Mesenchymal stem cell (in vitro differentiated cells and primary cell): Measurements from ENCODE around the gene MRFAP1L1.
A peak's percentile ranks its signal among the peaks of the same experiment; 100 is the strongest.

Experiments
- DNase-seq: peaks from one replicate; pipeline ENCODE4 v3.0.0-alpha.2; 2013
- H2AFZ ChIP-seq: one replicate; pipeline ENCODE4 v1.6.1; 2013; ENCODE audit warnings: low read depth, mild to moderate bottlenecking, control low read depth, inconsistent platforms, low read length, moderate library complexity
- H2AK5ac ChIP-seq: 2 replicates; pipeline ENCODE4 v1.6.1; 2013; ENCODE audit warnings: low read length, moderate library complexity, mild to moderate bottlenecking, inconsistent platforms; ENCODE audit not compliant: severe bottlenecking
- H2BK120ac ChIP-seq: one replicate; pipeline ENCODE4 v1.6.1; 2013; ENCODE audit warnings: low read depth, mild to moderate bottlenecking, inconsistent platforms, low read length, moderate library complexity
- H2BK12ac ChIP-seq, 2 experiments: one replicate each; pipeline ENCODE4 v1.6.1; 2013; ENCODE audit warnings: inconsistent platforms in 2 of 2, low read length in 2 of 2, mild to moderate bottlenecking in 2 of 2, moderate library complexity in 2 of 2, control low read depth in 1 of 2
- H2BK15ac ChIP-seq: one replicate; pipeline ENCODE4 v1.6.1; 2013; ENCODE audit warnings: mild to moderate bottlenecking, low read depth, inconsistent platforms; ENCODE audit not compliant: poor library complexity, severe bottlenecking
- H2BK5ac ChIP-seq: 2 replicates; pipeline ENCODE4 v1.6.1; 2013; ENCODE audit warnings: low read depth, mild to moderate bottlenecking, low read length, control low read depth, inconsistent platforms; ENCODE audit not compliant: poor library complexity, severe bottlenecking
- H3K14ac ChIP-seq, 2 experiments: one replicate each; pipeline ENCODE4 v1.6.1; 2013; ENCODE audit warnings: inconsistent platforms in 2 of 2, low read length in 2 of 2, control low read depth in 1 of 2, mild to moderate bottlenecking in 1 of 2, moderate library complexity in 1 of 2
- H3K18ac ChIP-seq, 2 experiments: one replicate each; pipeline ENCODE4 v1.6.1; 2013; ENCODE audit warnings: inconsistent platforms in 2 of 2, low read length in 2 of 2, control low read depth in 1 of 2, low read depth in 1 of 2, mild to moderate bottlenecking in 1 of 2
- H3K23ac ChIP-seq, 2 experiments: one replicate each; pipeline ENCODE4 v1.6.1; 2013; ENCODE audit warnings: inconsistent platforms in 2 of 2, low read length in 2 of 2, mild to moderate bottlenecking in 2 of 2, moderate library complexity in 2 of 2, control low read depth in 1 of 2
- H3K27ac ChIP-seq: 2 replicates; pipeline ENCODE4 v1.5.1; 2013; ENCODE audit warnings: mild to moderate bottlenecking, moderate library complexity, low read length, control low read depth, inconsistent platforms; ENCODE audit not compliant: poor library complexity, severe bottlenecking
- H3K27me3 ChIP-seq, 2 experiments: 2 replicates each; pipeline versions ENCODE4 v1.6.1 to v1.7.0; 2013; ENCODE audit warnings: low read length in 2 of 2, mild to moderate bottlenecking in 2 of 2, moderate library complexity in 2 of 2, control low read depth in 1 of 2, inconsistent platforms in 1 of 2; ENCODE audit not compliant: control insufficient read depth in 1 of 2, insufficient read depth in 1 of 2
- H3K36me3 ChIP-seq, 2 experiments: 2 replicates each; pipeline versions ENCODE4 v1.6.1 to v1.7.0; 2013; ENCODE audit warnings: low read length in 2 of 2, control low read depth in 1 of 2, inconsistent platforms in 1 of 2, low read depth in 1 of 2, mild to moderate bottlenecking in 1 of 2; ENCODE audit not compliant: insufficient read depth in 2 of 2, control insufficient read depth in 1 of 2
- H3K4ac ChIP-seq, 2 experiments: one replicate each; pipeline ENCODE4 v1.6.1; 2013; ENCODE audit warnings: inconsistent platforms in 2 of 2, low read length in 2 of 2, mild to moderate bottlenecking in 2 of 2, moderate library complexity in 2 of 2, control low read depth in 1 of 2, low read depth in 1 of 2
- H3K4me1 ChIP-seq: 2 replicates; pipeline ENCODE4 v1.6.1; 2013; ENCODE audit warnings: low read depth, low read length, control low read depth; ENCODE audit not compliant: control insufficient read depth, insufficient read depth
- H3K4me2 ChIP-seq: 2 replicates; pipeline ENCODE4 v1.6.1; 2013; ENCODE audit warnings: low read length, mild to moderate bottlenecking, inconsistent platforms; ENCODE audit not compliant: poor library complexity, severe bottlenecking
- H3K4me3 ChIP-seq, 2 experiments: 2 replicates each; pipeline versions ENCODE4 v1.5.1 to v1.7.0; 2013; ENCODE audit warnings: low read length in 2 of 2, mild to moderate bottlenecking in 2 of 2, control low read depth in 1 of 2, low read depth in 1 of 2; ENCODE audit not compliant: insufficient read depth in 1 of 2
- H3K79me1 ChIP-seq: replicated peaks from 2 replicates; pipeline ENCODE4 v1.6.1; 2013; ENCODE audit warnings: mild to moderate bottlenecking, control low read depth, low read length, inconsistent platforms; ENCODE audit not compliant: poor library complexity, severe bottlenecking
- H3K9ac ChIP-seq: 2 replicates; pipeline ENCODE4 v1.7.0; 2013; ENCODE audit warnings: mild to moderate bottlenecking, low read length, moderate library complexity
- H3K9me3 ChIP-seq: 2 replicates; pipeline ENCODE4 v1.7.0; 2013; ENCODE audit warnings: mild to moderate bottlenecking, low read length; ENCODE audit not compliant: control insufficient read depth
- H4K8ac ChIP-seq: one replicate; pipeline ENCODE4 v1.6.1; 2013; ENCODE audit warnings: inconsistent platforms, mild to moderate bottlenecking, low read length, moderate library complexity
- H4K91ac ChIP-seq: one replicate; pipeline ENCODE4 v1.6.1; 2013; ENCODE audit warnings: mild to moderate bottlenecking, low read length, inconsistent platforms
- WGBS: methylation state at CpG from one replicate; pipeline ENCODE4 v1.1.7; 2013; ENCODE audit warnings: mixed read lengths; 5-methylcytosine and 5-hydroxymethylcytosine counted together

The MRFAP1L1 gene

GRCh38 chr4:6730603-6731317 is 21.1 kb upstream of the MRFAP1L1 start:
- Histone ChIP-seq H2BK120ac (peak overlapping the region; percentile 13), H3K27me3 (no peaks in the 10 kb centered on the region), H4K91ac (no peak overlapping the region), H2BK5ac (no peak overlapping the region), H3K4me3 (peak overlapping the region in 1 of 2 experiments; percentile 34), H3K4me2 (no peak overlapping the region), H2BK12ac (peak overlapping the region; percentile 59 to 70), H3K79me1 (no peaks in the 10 kb centered on the region), H3K14ac (no peak overlapping the region), H2BK15ac (no peak overlapping the region), H3K36me3 (no peaks in the 10 kb centered on the region), H3K4ac (peak overlapping the region; percentile 20 to 35), H3K27ac (no peak overlapping the region), H2AK5ac (peak overlapping the region; percentile 66), H2AFZ (no peak overlapping the region), H4K8ac (peak overlapping the region; percentile 52), H3K4me1 (peaks cover 26% of the 10 kb centered on the region), H3K18ac (no peak overlapping the region), H3K9me3 (no peaks in the 10 kb centered on the region), H3K23ac (no peak overlapping the region), H3K9ac (peak overlapping the region; percentile 82)
- 88% methylated on average over 20 of the region's 20 CpGs for WGBS
- DNase-seq: no peak

GRCh38 chr4:6728320-6729029 is 18.8 kb upstream of the MRFAP1L1 start:
- no peaks in the 10 kb centered on the region for H3K79me1 ChIP-seq

GRCh38 chr4:6727943-6728250 is 18.2 kb upstream of the MRFAP1L1 start:
- 14% methylated on average over 3 of the region's 3 CpGs for WGBS
- no peaks in the 10 kb centered on the region for H3K79me1 ChIP-seq
- no peak overlapping the region for H3K23ac ChIP-seq
- no peak overlapping the region for H3K4ac ChIP-seq
- H3K4me3 ChIP-seq: no peak overlapping the region
- H4K8ac ChIP-seq: no peak overlapping the region
- no peak overlapping the region for H2BK15ac ChIP-seq
- no peak overlapping the region for H2AK5ac ChIP-seq
- peak; percentile 59 for DNase-seq
- H3K9me3 ChIP-seq: no peaks in the 10 kb centered on the region
- no peaks in the 10 kb centered on the region for H3K27me3 ChIP-seq
- no peak overlapping the region for H3K27ac ChIP-seq
- no peak overlapping the region for H3K4me2 ChIP-seq
- no peak overlapping the region for H3K9ac ChIP-seq
- no peak overlapping the region for H2BK120ac ChIP-seq
- peaks cover 33% of the 10 kb centered on the region for H3K4me1 ChIP-seq
- H2AFZ ChIP-seq: no peak overlapping the region
- H4K91ac ChIP-seq: no peak overlapping the region
- H2BK12ac ChIP-seq: peak overlapping the region in 1 of 2 experiments; percentile 76
- no peak overlapping the region for H3K14ac ChIP-seq
- H3K18ac ChIP-seq: peak overlapping the region in 1 of 2 experiments; percentile 40
- no peaks in the 10 kb centered on the region for H3K36me3 ChIP-seq
- H2BK5ac ChIP-seq: no peak overlapping the region

More at GRCh38 chr4:6728320-6729029, 18.8 kb upstream of the MRFAP1L1 start:
- H4K91ac ChIP-seq: peak overlapping the region; percentile 5
- H2BK15ac ChIP-seq: peak overlapping the region; percentile 85
- no peak for DNase-seq
- no peak overlapping the region for H3K27ac ChIP-seq
- H4K8ac ChIP-seq: no peak overlapping the region
- H2BK5ac ChIP-seq: no peak overlapping the region
- no peak overlapping the region for H3K4me2 ChIP-seq
- H3K4ac ChIP-seq: no peak overlapping the region
- H3K36me3 ChIP-seq: no peaks in the 10 kb centered on the region
- H3K23ac ChIP-seq: no peak overlapping the region
- H3K14ac ChIP-seq: no peak overlapping the region
- no peak overlapping the region for H3K9ac ChIP-seq
- H3K27me3 ChIP-seq: no peaks in the 10 kb centered on the region
- peaks cover 39% of the 10 kb centered on the region for H3K4me1 ChIP-seq
- H2AFZ ChIP-seq: no peak overlapping the region
- 88% methylated on average over 14 of the region's 15 CpGs for WGBS
- no peak overlapping the region for H3K4me3 ChIP-seq
- H3K18ac ChIP-seq: peak overlapping the region; percentile 25 to 40
- no peaks in the 10 kb centered on the region for H3K9me3 ChIP-seq
- peak overlapping the region; percentile 29 for H2AK5ac ChIP-seq
- no peak overlapping the region for H2BK120ac ChIP-seq
- peak overlapping the region; percentile 55 to 76 for H2BK12ac ChIP-seq
